GM23338 (cell line): ENCODE measurements around the gene ZNF287. TPM values are rescaled to one million over a fixed set of nuclear protein-coding genes. Genes with fewer than 3 reads are reported as not detected.

Source experiments
- ATAC-seq: fragments of 200-7000 bp; cut with Tn5 transposase; 3 replicates; pipeline ENCODE4 v1.9.1; 2020
- DNase-seq: peaks from one replicate; pipeline ENCODE4 v3.0.0-alpha.2; 2015; ENCODE audit warnings: low spot score
- H2AFZ ChIP-seq: fragments of 200-600 bp; sonication (generic); 2 replicates; pipeline ENCODE4 v1.8.0; 2016; ENCODE audit warnings: antibody characterized with exemption, mild to moderate bottlenecking, moderate library complexity
- H3F3A ChIP-seq: fragments of 200-600 bp; sonication (generic); replicated peaks from 2 replicates; pipeline ENCODE4 v1.8.0; 2017; ENCODE audit warnings: antibody characterized with exemption, mixed run types, low read depth
- H3K27ac ChIP-seq: fragments of 200-600 bp; sonication (generic); 2 replicates; pipeline ENCODE4 v1.6.1; 2016; ENCODE audit warnings: low read depth
- H3K27me3 ChIP-seq: fragments of 200-600 bp; sonication (generic); 2 replicates; pipeline ENCODE4 v1.8.0; 2016; ENCODE audit warnings: mild to moderate bottlenecking, mixed run types, moderate library complexity; ENCODE audit not compliant: insufficient read depth
- H3K36me3 ChIP-seq: fragments of 200-600 bp; sonication (generic); 2 replicates; pipeline ENCODE4 v1.8.0; 2016; ENCODE audit warnings: mild to moderate bottlenecking; ENCODE audit not compliant: insufficient read depth
- H3K4me1 ChIP-seq: fragments of 200-600 bp; sonication (generic); 2 replicates; pipeline ENCODE4 v1.8.0; 2016; ENCODE audit warnings: mild to moderate bottlenecking, moderate library complexity; ENCODE audit not compliant: insufficient read depth
- H3K4me2 ChIP-seq: fragments of 200-600 bp; sonication (generic); 2 replicates; pipeline ENCODE4 v1.7.1; 2017; ENCODE audit warnings: mixed run types
- H3K4me3 ChIP-seq: fragments of 200-600 bp; sonication (generic); 2 replicates; pipeline ENCODE4 v1.6.1; 2016; ENCODE audit warnings: mixed run types
- H3K79me2 ChIP-seq: fragments of 200-600 bp; sonication (generic); replicated peaks from 2 replicates; pipeline ENCODE4 v1.8.0; 2017; ENCODE audit warnings: mild to moderate bottlenecking; ENCODE audit not compliant: insufficient read depth
- H3K9me2 ChIP-seq: fragments of 200-600 bp; sonication (generic); 2 replicates; pipeline ENCODE4 v1.8.0; 2017; ENCODE audit not compliant: insufficient read depth
- H4K20me1 ChIP-seq: fragments of 200-600 bp; sonication (generic); replicated peaks from 2 replicates; pipeline ENCODE4 v1.8.0; 2017; ENCODE audit warnings: mild to moderate bottlenecking; ENCODE audit not compliant: insufficient read depth
- H3K27ac Mint-ChIP-seq: 2 replicates; pipeline ENCODE4 v1.8.0; 2020; ENCODE audit warnings: inconsistent platforms, mild to moderate bottlenecking, moderate library complexity, mixed read lengths
- H3K27me3 Mint-ChIP-seq: 3 replicates; pipeline ENCODE4 v1.8.0; 2022; ENCODE audit warnings: low read depth, mild to moderate bottlenecking, moderate library complexity, mixed read lengths, inconsistent platforms; ENCODE audit not compliant: insufficient read depth, poor library complexity
- H3K36me3 Mint-ChIP-seq: 3 replicates; pipeline ENCODE4 v1.8.0; 2021; ENCODE audit warnings: low read depth, mild to moderate bottlenecking, inconsistent platforms, moderate library complexity, mixed read lengths
- H3K4me1 Mint-ChIP-seq: 3 replicates; pipeline ENCODE4 v1.8.0; 2020; ENCODE audit warnings: mild to moderate bottlenecking, inconsistent platforms, mixed read lengths
- H3K4me3 Mint-ChIP-seq: 3 replicates; pipeline ENCODE4 v1.8.0; 2021; ENCODE audit warnings: moderate library complexity, mild to moderate bottlenecking, inconsistent platforms, mixed read lengths
- H3K9me3 Mint-ChIP-seq: 3 replicates; pipeline ENCODE4 v1.8.0; 2020; ENCODE audit warnings: moderate library complexity, mild to moderate bottlenecking, inconsistent platforms, mixed read lengths
- CREB1 ChIP-seq: fragments of 250-450 bp; sonication (Bioruptor Pico); IDR thresholded peaks from 2 replicates; pipeline ENCODE4 v1.5.0; 2020; ENCODE audit warnings: low read depth, mild to moderate bottlenecking, moderate library complexity
- ETS1 ChIP-seq: IDR thresholded peaks from 2 replicates; pipeline ENCODE4 v1.6.1; 2016; ENCODE audit warnings: antibody characterized with exemption
- EZH2 ChIP-seq: fragments of 200-600 bp; sonication (generic); IDR thresholded peaks from one replicate; pipeline ENCODE4 v1.8.0; 2017; ENCODE audit warnings: antibody characterized with exemption, mild to moderate bottlenecking, low read depth; ENCODE audit not compliant: unreplicated experiment
- JUNB ChIP-seq: IDR thresholded peaks from one replicate; pipeline ENCODE4 v1.6.1; 2016; ENCODE audit warnings: antibody characterized with exemption; ENCODE audit not compliant: unreplicated experiment
- NANOG ChIP-seq: IDR thresholded peaks from 2 replicates; pipeline ENCODE4 v1.6.1; 2016; ENCODE audit warnings: antibody characterized with exemption, borderline replicate concordance
- POLR2AphosphoS5 ChIP-seq: IDR thresholded peaks from 2 replicates; pipeline ENCODE4 v1.6.1; 2016; ENCODE audit warnings: antibody characterized with exemption, low read depth
- REST ChIP-seq: IDR thresholded peaks from one replicate; pipeline ENCODE4 v1.6.1; 2018; ENCODE audit warnings: antibody characterized with exemption; ENCODE audit not compliant: unreplicated experiment
- ZNF114 ChIP-seq: fragments of 250-450 bp; sonication (Bioruptor Pico); IDR thresholded peaks from 2 replicates; pipeline ENCODE4 v1.5.0; 2020; ENCODE audit warnings: mild to moderate bottlenecking, moderate library complexity
- ZNF331 ChIP-seq: fragments of 250-450 bp; sonication (Bioruptor Pico); IDR thresholded peaks from 2 replicates; pipeline ENCODE4 v1.5.0; 2020; ENCODE audit warnings: low read depth, mild to moderate bottlenecking, moderate library complexity
- ZNF462 ChIP-seq: fragments of 250-450 bp; sonication (Bioruptor Pico); IDR thresholded peaks from 2 replicates; pipeline ENCODE4 v1.5.0; 2020; ENCODE audit warnings: mild to moderate bottlenecking, moderate library complexity
- polyA plus RNA-seq: library from polyadenylated mRNA; unstranded; fragments of >200 nt; fragmentation: Nextera tagmentation; extraction: Ambion mirVana; gene quantifications from 2 replicates; pipeline ENCODE4 v1.2.1, GENCODE V29; 2016
- total RNA-seq: library from RNA; depleted of rRNA; stranded (reverse); fragments of >200 nt; shearing (Covaris generic); gene quantifications from 2 replicates; pipeline ENCODE4 v1.2.3, GENCODE V29; 2014

ZNF287 gene
- total and polyA plus RNA-seq, 2 experiments from 2014 or later = 5.1 to 8.0 TPM

GRCh38 chr17:16515933-16516332 is 53.1 kb downstream of the ZNF287 start (continued):
- TF ChIP-seq REST = no peak
- TF ChIP-seq ZNF114 = no peak

- no peak for TF ChIP-seq ZNF114
- TF ChIP-seq EZH2 = no peak
- no peak for TF ChIP-seq ETS1
- no peak for TF ChIP-seq ZNF462 (CRISPR knock-in tag)
- no peak for TF ChIP-seq REST
- no peak for TF ChIP-seq POLR2AphosphoS5
- no peak for TF ChIP-seq CREB1 (CRISPR knock-in tag)
- no peak for TF ChIP-seq JUNB
- no peak for TF ChIP-seq NANOG
- no peak for TF ChIP-seq ZNF331 (CRISPR knock-in tag)
- H3K27ac Mint-ChIP-seq = no peak overlapping the region
- Histone ChIP-seq H4K20me1 (no peaks in the 10 kb centered on the region), H3F3A (peaks cover 5% of the 10 kb centered on the region; the same call in 1 of the 2 replicates), H3K36me3 (no peaks in the 10 kb centered on the region), H2AFZ (no peak overlapping the region), H3K27ac (no peak overlapping the region), H3K79me2 (no peaks in the 10 kb centered on the region), H3K27me3 (no peaks in the 10 kb centered on the region), H3K4me1 (peaks cover 16% of the 10 kb centered on the region), H3K4me3 (no peak overlapping the region), H3K9me2 (no peaks in the 10 kb centered on the region), H3K4me2 (no peak overlapping the region)
- DNase-seq (no peak), ATAC-seq (no peak)
- no peak overlapping the region for H3K4me3 Mint-ChIP-seq
- H3K4me1 Mint-ChIP-seq = peaks cover 28% of the 10 kb centered on the region
- no peaks in the 10 kb centered on the region for H3K36me3 Mint-ChIP-seq
- H3K27me3 Mint-ChIP-seq = peaks cover 13% of the 10 kb centered on the region
- H3K9me3 Mint-ChIP-seq = no peaks in the 10 kb centered on the region
These were observed 55.1 kb downstream of the ZNF287 start for GRCh38 chr17:16513873-16514272.
